Measurements from ENCODE around the gene SLIT3.

Gene SLIT3

GRCh38 chr5:168816661-168817060, 484.3 kb downstream of the SLIT3 start:
- Mint-ChIP-seq H3K9me3 (no peaks in the 10 kb centered on the region), H3K36me3 (ENCODE audit: low read depth) (peaks cover 31% of the 10 kb centered on the region), H3K27me3 (ENCODE audit: low read depth) (peaks cover 15% of the 10 kb centered on the region), H3K27ac (no peak overlapping the region), H3K4me1 (peaks cover 4% of the 10 kb centered on the region), H3K4me3 (no peak overlapping the region)
- TF ChIP-seq CTCF (IDR thresholded peaks at IDR 0.05; ENCODE audit: unreplicated experiment in 3 of 3), result no peak

DNA sequence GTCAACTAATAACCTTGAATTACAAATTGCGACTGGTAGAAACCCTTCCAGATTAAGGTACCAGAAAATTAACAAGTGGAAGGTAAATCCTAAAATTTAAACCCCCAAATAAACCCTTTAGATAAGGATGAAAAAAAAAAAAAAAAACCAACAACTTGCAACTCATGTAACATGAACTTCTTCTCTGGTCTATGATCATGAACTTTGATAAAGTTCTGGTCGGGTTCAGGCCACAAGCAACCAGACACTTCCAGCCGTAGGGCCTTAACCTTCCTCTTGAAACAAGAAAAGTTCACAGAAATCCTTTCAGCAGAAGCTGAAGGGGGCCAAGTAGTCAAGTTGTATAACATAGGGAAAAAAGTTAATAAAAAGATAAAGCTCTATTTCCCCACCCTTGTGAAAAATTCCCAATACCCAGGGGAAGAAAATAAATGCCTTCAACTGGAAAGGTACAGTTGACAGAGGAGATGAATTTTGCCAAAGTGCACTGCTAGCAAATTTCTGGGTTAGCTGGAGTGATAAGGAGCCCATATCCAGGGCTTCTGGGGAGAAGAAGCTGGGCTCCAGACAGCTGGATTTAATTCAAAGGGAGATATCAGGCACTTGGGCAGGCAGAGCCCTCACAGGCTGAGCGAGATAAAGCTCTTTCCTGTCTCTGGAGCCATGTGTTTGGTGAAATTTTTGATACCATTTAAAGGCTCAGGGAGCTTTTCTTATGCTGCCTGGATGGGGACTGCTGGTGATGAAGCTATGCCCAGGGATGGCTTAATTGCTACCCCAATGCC, 487.6 kb downstream of the SLIT3 start:
- TF ChIP-seq CTCF (IDR thresholded peaks at IDR 0.05; ENCODE audit: unreplicated experiment in 3 of 3), result no peak
- Mint-ChIP-seq H3K27me3 (ENCODE audit: low read depth) (peaks cover 15% of the 10 kb centered on the region), H3K4me1 (no peaks in the 10 kb centered on the region), H3K9me3 (no peaks in the 10 kb centered on the region), H3K27ac (no peak overlapping the region), H3K36me3 (ENCODE audit: low read depth) (peaks cover 28% of the 10 kb centered on the region), H3K4me3 (no peak overlapping the region)

DNA sequence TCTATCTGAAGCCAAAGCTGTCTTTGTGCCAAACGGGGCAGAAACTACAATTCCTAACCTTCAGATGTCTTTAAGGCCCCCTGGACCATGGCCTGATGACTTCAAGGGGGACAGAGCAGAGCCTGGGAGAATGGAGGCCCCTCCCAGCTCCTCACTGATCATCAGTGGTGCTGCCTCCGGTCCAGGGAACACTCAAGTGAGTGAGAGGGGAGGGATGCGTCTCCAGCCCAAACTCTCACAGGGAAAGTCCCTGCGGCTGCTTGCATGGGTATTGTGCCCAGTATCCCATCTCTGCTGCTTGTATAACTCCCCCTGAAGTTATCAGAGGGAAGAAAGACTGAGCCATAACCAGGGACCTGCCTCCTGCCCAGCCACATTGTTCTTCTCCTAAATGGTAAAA, 490.3 kb downstream of the SLIT3 start:
- Mint-ChIP-seq H3K4me3 (no peak overlapping the region), H3K9me3 (no peaks in the 10 kb centered on the region), H3K4me1 (no peaks in the 10 kb centered on the region), H3K36me3 (ENCODE audit: low read depth) (peaks cover 27% of the 10 kb centered on the region), H3K27ac (no peak overlapping the region), H3K27me3 (ENCODE audit: low read depth) (peaks cover 14% of the 10 kb centered on the region)
- no peak for TF ChIP-seq CTCF (IDR thresholded peaks at IDR 0.05; ENCODE audit: unreplicated experiment in 3 of 3)

GRCh38 chr5:168809218-168809617, 491.7 kb downstream of the SLIT3 start:
- Mint-ChIP-seq H3K4me3 (no peak overlapping the region), H3K27me3 (ENCODE audit: low read depth) (peaks cover 14% of the 10 kb centered on the region), H3K4me1 (no peaks in the 10 kb centered on the region), H3K9me3 (no peaks in the 10 kb centered on the region), H3K27ac (no peak overlapping the region), H3K36me3 (ENCODE audit: low read depth) (peaks cover 24% of the 10 kb centered on the region)
- TF ChIP-seq CTCF (IDR thresholded peaks at IDR 0.05; ENCODE audit: unreplicated experiment in 3 of 3), result no peak

- Mint-ChIP-seq H3K4me1 (no peaks in the 10 kb centered on the region), H3K27ac (no peak overlapping the region), H3K9me3 (no peaks in the 10 kb centered on the region), H3K4me3 (no peak overlapping the region), H3K36me3 (ENCODE audit: low read depth) (peaks cover 24% of the 10 kb centered on the region), H3K27me3 (ENCODE audit: low read depth) (peaks cover 14% of the 10 kb centered on the region)
- TF ChIP-seq CTCF (IDR thresholded peaks at IDR 0.05; ENCODE audit: unreplicated experiment in 3 of 3), result no peak
Observed at GRCh38 chr5:168808051-168808616, 492.8 kb downstream of the SLIT3 start.

GRCh38 chr5:168807287-168807686, 493.7 kb downstream of the SLIT3 start:
- H3K36me3 Mint-ChIP-seq (ENCODE audit: low read depth), result peaks cover 24% of the 10 kb centered on the region
- H3K4me1 Mint-ChIP-seq, result no peaks in the 10 kb centered on the region
- H3K4me3 Mint-ChIP-seq, result no peak overlapping the region

More at GRCh38 chr5:168807287-168807686, 493.7 kb downstream of the SLIT3 start:
- no peak overlapping the region for H3K27ac Mint-ChIP-seq
- no peaks in the 10 kb centered on the region for H3K9me3 Mint-ChIP-seq
- H3K27me3 Mint-ChIP-seq (ENCODE audit: low read depth), result peaks cover 14% of the 10 kb centered on the region
- no peak for TF ChIP-seq CTCF (IDR thresholded peaks at IDR 0.05; ENCODE audit: unreplicated experiment in 3 of 3)

Measured in nephron (organoid).